Naive thymus-derived CD8-positive, alpha-beta T cell (primary cell): ENCODE results near the gene PCBP4. TPM values are rescaled to one million over a fixed set of nuclear protein-coding genes. Genes with fewer than 3 reads are reported as not detected.
A peak's percentile ranks its signal among the peaks of the same experiment; 100 is the strongest.

ENCODE experiments used
- ATAC-seq, 2 donors: fragments of 150-1000 bp; cut with Tn5 transposase in 1 of 2; sonication (Bioruptor Pico), chemical (Tn5 transposase) in 1 of 2; 1 replicate in 1 of 2; 2 replicates in 1 of 2; pipeline ENCODE4 v1.10.0; 2021; ENCODE audit warnings: mild to moderate bottlenecking in 2 of 2, moderate library complexity in 2 of 2
- POLR2A ChIA-PET: fragments of 350-600 bp; sonication (Branson Sonifier 250); formaldehyde crosslinking; loops from one replicate; lab custom pipeline; 2021; ENCODE audit warnings: antibody characterized with exemption; lab: Charles Lee
- DNase-seq, 10 donors: peaks; one replicate each; pipeline versions ENCODE4 v3.0.0 to v3.0.0-alpha.2; 2020 to 2022
- H3K27ac Mint-ChIP-seq, 10 donors: one replicate each; pipeline ENCODE4 v1.8.0; 2020 to 2022; ENCODE audit warnings: mild to moderate bottlenecking in 10 of 10, mixed read lengths in 10 of 10, moderate library complexity in 4 of 10, inconsistent platforms in 1 of 10
- H3K27me3 Mint-ChIP-seq, 5 donors: one replicate each; pipeline ENCODE4 v1.8.0; 2021 to 2022; ENCODE audit warnings: mixed read lengths in 5 of 5
- H3K36me3 Mint-ChIP-seq, 3 donors: one replicate each; pipeline ENCODE4 v1.8.0; 2020 to 2022; ENCODE audit warnings: mixed read lengths in 3 of 3, mild to moderate bottlenecking in 2 of 3, inconsistent platforms in 1 of 3
- H3K4me1 Mint-ChIP-seq, 4 donors: one replicate each; pipeline ENCODE4 v1.8.0; 2021 to 2022; ENCODE audit warnings: mixed read lengths in 4 of 4
- H3K4me3 Mint-ChIP-seq, 10 donors: one replicate each; pipeline ENCODE4 v1.8.0; 2020 to 2022; ENCODE audit warnings: mild to moderate bottlenecking in 10 of 10, mixed read lengths in 10 of 10, moderate library complexity in 6 of 10, inconsistent platforms in 1 of 10
- H3K9me3 Mint-ChIP-seq, 9 donors: one replicate each; pipeline ENCODE4 v1.8.0; 2020 to 2022; ENCODE audit warnings: mixed read lengths in 9 of 9, mild to moderate bottlenecking in 3 of 9, inconsistent platforms in 1 of 9, moderate library complexity in 1 of 9
- polyA plus RNA-seq, 3 donors: library from polyadenylated mRNA; unstranded; fragments of 300-500 nt; fragmentation: Illumina TruSeq; gene quantifications; one replicate each; pipeline ENCODE4 v1.2.3, GENCODE V29; 2021
- total RNA-seq, 8 experiments: library from RNA in 2 of 8; stranded (reverse) in 2 of 8; gene quantifications; one replicate each; pipeline ENCODE4 v1.2.3 and lab custom pipeline; 2021 to 2026

Gene PCBP4
- total and polyA plus RNA-seq, 5 experiments from 2014 or later = 2.4 to 10.9 (median 8.3) TPM

GRCh38 chr3:51968170-51968775 lies 1.0 kb upstream of the PCBP4 start:
- no peaks in the 10 kb centered on the region for H3K27me3 Mint-ChIP-seq
- peak overlapping the region; percentile 70 to 94 (median 82) for H3K4me3 Mint-ChIP-seq
- no peak for DNase-seq
- no peaks in the 10 kb centered on the region for H3K9me3 Mint-ChIP-seq
- peak; percentile 2 to 31 for ATAC-seq
- H3K4me1 Mint-ChIP-seq = peaks cover 13 to 48% (median 30%) of the 10 kb centered on the region in 4 donors
- POLR2A ChIA-PET = interaction anchor here (0.6 to 1.4 kb wide), 4 partner anchors 11 to 26 kb away, joined by 3 to 8 read pairs (median 4); partner anchors contain the start of genes ACY1, PARP3 and RRP9
- no peaks in the 10 kb centered on the region for H3K36me3 Mint-ChIP-seq
- H3K27ac Mint-ChIP-seq = peak overlapping the region in 6 of 10 donors; percentile 57 to 86 (median 73)

- POLR2A ChIA-PET = interaction anchor here (1.0 to 1.3 kb wide), 5 partner anchors 10 to 28 kb away, joined by 3 to 5 read pairs (median 4); partner anchors contain the start of genes PARP3, RPL29 and RRP9
- Mint-ChIP-seq H3K4me1 (peaks cover 13 to 41% (median 28%) of the 10 kb centered on the region in 4 donors), H3K27me3 (no peaks in the 10 kb centered on the region), H3K4me3 (peak overlapping the region; percentile 67 to 89 (median 81)), H3K27ac (peak overlapping the region in 5 of 10 donors; percentile 37 to 94 (median 80)), H3K9me3 (no peaks in the 10 kb centered on the region), H3K36me3 (no peaks in the 10 kb centered on the region)
- ATAC-seq (peak; percentile 73 to 77), DNase-seq (no peak)
Observed at GRCh38 chr3:51966922-51967383, 301 bp downstream of the PCBP4 start.

GRCh38 chr3:51966486-51966885 lies 768 bp downstream of the PCBP4 start:
- no peak for ATAC-seq
- DNase-seq = no peak
- Mint-ChIP-seq H3K27me3 (no peaks in the 10 kb centered on the region), H3K4me1 (peaks cover 13 to 41% (median 28%) of the 10 kb centered on the region in 4 donors), H3K27ac (peak overlapping the region in 7 of 10 donors; percentile 37 to 94 (median 72)), H3K9me3 (no peaks in the 10 kb centered on the region), H3K36me3 (no peaks in the 10 kb centered on the region), H3K4me3 (peak overlapping the region; percentile 67 to 89 (median 81))
- POLR2A ChIA-PET = interaction anchor here (1.2 to 1.3 kb wide), 4 partner anchors 8 to 29 kb away, joined by 3 to 4 read pairs (median 4); partner anchors contain the start of genes ABHD14B, PARP3, RPL29 and RRP9

GRCh38 chr3:51966016-51966415 lies 1.2 kb downstream of the PCBP4 start:
- no peak for ATAC-seq
- H3K27ac Mint-ChIP-seq = peak overlapping the region in 3 of 10 donors; percentile 27 to 92 (median 51)
- peak overlapping the region in 9 of 10 donors; percentile 54 to 89 (median 70) for H3K4me3 Mint-ChIP-seq
- DNase-seq = no peak
- no peaks in the 10 kb centered on the region for H3K9me3 Mint-ChIP-seq
- H3K36me3 Mint-ChIP-seq = no peaks in the 10 kb centered on the region
- POLR2A ChIA-PET = interaction anchor here (1.2 to 1.3 kb wide), 4 partner anchors 8 to 29 kb away, joined by 3 to 4 read pairs (median 4); partner anchors contain the start of genes ABHD14B, PARP3, RPL29 and RRP9
- no peaks in the 10 kb centered on the region for H3K27me3 Mint-ChIP-seq
- H3K4me1 Mint-ChIP-seq = peaks cover 13 to 41% (median 28%) of the 10 kb centered on the region in 4 donors

GRCh38 chr3:51964521-51964920 lies 2.7 kb downstream of the PCBP4 start:
- Mint-ChIP-seq H3K4me1 (peaks cover 13 to 38% (median 25%) of the 10 kb centered on the region in 4 donors), H3K36me3 (peaks cover 0 to 1% (median 0%) of the 10 kb centered on the region in 3 donors), H3K27ac (no peak overlapping the region), H3K4me3 (no peak overlapping the region), H3K27me3 (no peaks in the 10 kb centered on the region), H3K9me3 (no peaks in the 10 kb centered on the region)
- no peak for DNase-seq
- ATAC-seq = no peak
- POLR2A ChIA-PET = interaction anchor here (1.9 to 2.5 kb wide), 2 partner anchors 9 to 18 kb away, joined by 6 to 11 read pairs; partner anchors contain the start of gene ABHD14B

- no peak overlapping the region for H3K4me3 Mint-ChIP-seq
- H3K27ac Mint-ChIP-seq = no peak overlapping the region
- peaks cover 0 to 1% (median 0%) of the 10 kb centered on the region in 3 donors for H3K36me3 Mint-ChIP-seq
- no peaks in the 10 kb centered on the region for H3K9me3 Mint-ChIP-seq
- ATAC-seq = no peak
- DNase-seq = peak in 1 of 10 donors; percentile 60
- H3K4me1 Mint-ChIP-seq = peaks cover 13 to 34% (median 23%) of the 10 kb centered on the region in 4 donors
- POLR2A ChIA-PET = interaction anchor here (1.9 to 2.5 kb wide), 2 partner anchors 10 to 18 kb away, joined by 6 to 11 read pairs; partner anchors contain the start of gene ABHD14B
- no peaks in the 10 kb centered on the region for H3K27me3 Mint-ChIP-seq
Observed at GRCh38 chr3:51963951-51964451, 3.3 kb downstream of the PCBP4 start.

- peaks cover 0 to 7% (median 2%) of the 10 kb centered on the region in 5 donors for H3K27me3 Mint-ChIP-seq
- no peak overlapping the region for H3K27ac Mint-ChIP-seq
- no peak for ATAC-seq
- peaks cover 7 to 23% (median 16%) of the 10 kb centered on the region in 4 donors for H3K4me1 Mint-ChIP-seq
- no peaks in the 10 kb centered on the region for H3K9me3 Mint-ChIP-seq
- POLR2A ChIA-PET = interaction anchor here (1.9 to 2.5 kb wide), 2 partner anchors 11 to 19 kb away, joined by 6 to 11 read pairs; partner anchors contain the start of gene ABHD14B
- DNase-seq = peak in 1 of 10 donors; percentile 26
- H3K4me3 Mint-ChIP-seq = no peak overlapping the region
- H3K36me3 Mint-ChIP-seq = peaks cover 0 to 4% (median 4%) of the 10 kb centered on the region in 3 donors
Observed at GRCh38 chr3:51962854-51963530, 4.3 kb downstream of the PCBP4 start.

- ATAC-seq (no peak), DNase-seq (peak in 1 of 10 donors; percentile 32)
- Mint-ChIP-seq H3K27ac (no peak overlapping the region), H3K4me3 (no peak overlapping the region), H3K9me3 (no peaks in the 10 kb centered on the region), H3K36me3 (peaks cover 0 to 4% (median 4%) of the 10 kb centered on the region in 3 donors), H3K4me1 (peaks cover 4 to 21% (median 13%) of the 10 kb centered on the region in 4 donors), H3K27me3 (peaks cover 0 to 8% (median 2%) of the 10 kb centered on the region in 5 donors)
- POLR2A ChIA-PET = no interaction called here
Observed at GRCh38 chr3:51961602-51962569, 5.4 kb downstream of the PCBP4 start.

GRCh38 chr3:51961011-51961410 lies 6.2 kb downstream of the PCBP4 start:
- Mint-ChIP-seq H3K4me3 (no peak overlapping the region), H3K4me1 (peaks cover 5 to 20% (median 10%) of the 10 kb centered on the region in 4 donors), H3K27ac (peak overlapping the region in 1 of 10 donors; percentile 15), H3K27me3 (peaks cover 0 to 8% (median 2%) of the 10 kb centered on the region in 5 donors), H3K36me3 (peaks cover 0 to 4% (median 4%) of the 10 kb centered on the region in 3 donors), H3K9me3 (no peaks in the 10 kb centered on the region)
- DNase-seq (peak in 1 of 10 donors; percentile 57), ATAC-seq (no peak)
- POLR2A ChIA-PET = no interaction called here

GRCh38 chr3:51960386-51960785 lies 6.9 kb downstream of the PCBP4 start:
- H3K36me3 Mint-ChIP-seq = peaks cover 0 to 4% (median 4%) of the 10 kb centered on the region in 3 donors
- DNase-seq (no peak), ATAC-seq (no peak)
- H3K4me1 Mint-ChIP-seq = peaks cover 4 to 16% (median 6%) of the 10 kb centered on the region in 4 donors
- peaks cover 0 to 8% (median 2%) of the 10 kb centered on the region in 5 donors for H3K27me3 Mint-ChIP-seq
- POLR2A ChIA-PET = no interaction called here
- no peak overlapping the region for H3K27ac Mint-ChIP-seq
- H3K4me3 Mint-ChIP-seq = no peak overlapping the region
- H3K9me3 Mint-ChIP-seq = no peaks in the 10 kb centered on the region

GRCh38 chr3:51959651-51960050 lies 7.6 kb downstream of the PCBP4 start:
- H3K27ac Mint-ChIP-seq = no peak overlapping the region
- DNase-seq (peak in 1 of 10 donors; percentile 45), ATAC-seq (no peak)
- peaks cover 0 to 16% (median 4%) of the 10 kb centered on the region in 5 donors for H3K27me3 Mint-ChIP-seq
- peaks cover 0 to 9% (median 5%) of the 10 kb centered on the region in 4 donors for H3K4me1 Mint-ChIP-seq
- H3K36me3 Mint-ChIP-seq = peaks cover 0 to 4% (median 4%) of the 10 kb centered on the region in 3 donors
- no peak overlapping the region for H3K4me3 Mint-ChIP-seq
- no peaks in the 10 kb centered on the region for H3K9me3 Mint-ChIP-seq
- POLR2A ChIA-PET = interaction anchor here (0.5 kb wide), 1 partner anchor 36 kb away, joined by 3 read pairs; the partner anchor contains the start of gene RPL29
